Activated naive CD8-positive, alpha-beta T cell treated with anti-CD3 and anti-CD28 coated beads for 36 hours (primary cell): ENCODE measurements around the gene ZNF331. TPM values are rescaled to one million over a fixed set of nuclear protein-coding genes. Genes with fewer than 3 reads are reported as not detected.

Source experiments
- DNase-seq: peaks from one replicate; pipeline ENCODE4 v3.0.0; 2021
- H3K27ac Mint-ChIP-seq: one replicate; pipeline ENCODE4 v1.8.0; 2022; ENCODE audit warnings: mild to moderate bottlenecking, moderate library complexity, mixed read lengths
- H3K27me3 Mint-ChIP-seq: one replicate; pipeline ENCODE4 v1.8.0; 2022; ENCODE audit warnings: mild to moderate bottlenecking, mixed read lengths
- H3K36me3 Mint-ChIP-seq: one replicate; pipeline ENCODE4 v1.8.0; 2021; ENCODE audit warnings: mild to moderate bottlenecking, mixed read lengths
- H3K4me1 Mint-ChIP-seq: one replicate; pipeline ENCODE4 v1.8.0; 2021; ENCODE audit warnings: mixed read lengths
- H3K4me3 Mint-ChIP-seq: one replicate; pipeline ENCODE4 v1.8.0; 2022; ENCODE audit warnings: mild to moderate bottlenecking, moderate library complexity, mixed read lengths
- H3K9me3 Mint-ChIP-seq: one replicate; pipeline ENCODE4 v1.8.0; 2022; ENCODE audit warnings: mixed read lengths
- total RNA-seq, 2 experiments: library from RNA; stranded (reverse); gene quantifications; one replicate each; pipeline ENCODE4 v1.2.3, GENCODE V29; 2021

ZNF331 gene
- total RNA-seq, 2 experiments from 2014 or later, result 18.1 to 21.3 TPM

- Mint-ChIP-seq H3K4me3 (no peak overlapping the region), H3K36me3 (no peaks in the 10 kb centered on the region), H3K27me3 (peaks cover 4% of the 10 kb centered on the region), H3K4me1 (peaks cover 1% of the 10 kb centered on the region), H3K9me3 (peaks cover 2% of the 10 kb centered on the region), H3K27ac (no peak overlapping the region)
- DNase-seq, result no peak
Measured at GRCh38 chr19:53621885-53622740, 84.2 kb downstream of the ZNF331 start.

- no peak for DNase-seq
Measured at GRCh38 chr19:53624771-53625545, 87.0 kb downstream of the ZNF331 start.

GRCh38 chr19:53626486-53626885, 88.5 kb downstream of the ZNF331 start:
- Mint-ChIP-seq H3K27ac (no peak overlapping the region), H3K4me1 (peaks cover 1% of the 10 kb centered on the region), H3K36me3 (no peaks in the 10 kb centered on the region), H3K4me3 (no peak overlapping the region), H3K27me3 (peaks cover 4% of the 10 kb centered on the region), H3K9me3 (peaks cover 2% of the 10 kb centered on the region)
- no peak for DNase-seq

More at GRCh38 chr19:53624771-53625545, 87.0 kb downstream of the ZNF331 start:
- Mint-ChIP-seq H3K27me3 (peaks cover 4% of the 10 kb centered on the region), H3K36me3 (no peaks in the 10 kb centered on the region), H3K4me3 (no peak overlapping the region), H3K4me1 (peaks cover 1% of the 10 kb centered on the region), H3K9me3 (peaks cover 2% of the 10 kb centered on the region), H3K27ac (no peak overlapping the region)

- no peak for DNase-seq
- H3K9me3 Mint-ChIP-seq, result peaks cover 5% of the 10 kb centered on the region
- no peak overlapping the region for H3K4me3 Mint-ChIP-seq
- H3K4me1 Mint-ChIP-seq, result peaks cover 1% of the 10 kb centered on the region
- H3K27me3 Mint-ChIP-seq, result peaks cover 4% of the 10 kb centered on the region
- no peaks in the 10 kb centered on the region for H3K36me3 Mint-ChIP-seq
- no peak overlapping the region for H3K27ac Mint-ChIP-seq
Measured at GRCh38 chr19:53626976-53627375, 89.0 kb downstream of the ZNF331 start.

Other genes with a start within 250 kb of the ZNF331 start
- gene ZNF845, start 204.4 kb upstream of the ZNF331 start, total RNA-seq, result 1 to 10 TPM; 6.7 to 7.3 TPM
- 10 to 100 TPM; 22.4 to 25.7 TPM for gene ZNF525, start 172.4 kb upstream of the ZNF331 start, total RNA-seq
- gene ZNF765, start 143.0 kb upstream of the ZNF331 start, total RNA-seq, result 10 to 100 TPM; 11.9 to 12.0 TPM
- gene ZNF761, start 106.2 kb upstream of the ZNF331 start, total RNA-seq, result 10 to 100 TPM; 10.9 to 12.4 TPM
- 1 to 10 TPM; 8.3 to 8.6 TPM for gene ZNF813, start 70.4 kb upstream of the ZNF331 start, total RNA-seq
- gene DPRX, start 93.9 kb downstream of the ZNF331 start, total RNA-seq, result not detected